GM19467 (cell line): ENCODE data around the gene HAUS3.
A peak's percentile ranks its signal among the peaks of the same experiment; 100 is the strongest.

ENCODE experiments used
- ATAC-seq: cut with Tn5 transposase; IDR thresholded peaks from one replicate; pipeline ENCODE4 v1.9.1; 2021; ENCODE audit warnings: mild to moderate bottlenecking, moderate library complexity; ENCODE audit not compliant: unreplicated experiment

Gene HAUS3, protein sequence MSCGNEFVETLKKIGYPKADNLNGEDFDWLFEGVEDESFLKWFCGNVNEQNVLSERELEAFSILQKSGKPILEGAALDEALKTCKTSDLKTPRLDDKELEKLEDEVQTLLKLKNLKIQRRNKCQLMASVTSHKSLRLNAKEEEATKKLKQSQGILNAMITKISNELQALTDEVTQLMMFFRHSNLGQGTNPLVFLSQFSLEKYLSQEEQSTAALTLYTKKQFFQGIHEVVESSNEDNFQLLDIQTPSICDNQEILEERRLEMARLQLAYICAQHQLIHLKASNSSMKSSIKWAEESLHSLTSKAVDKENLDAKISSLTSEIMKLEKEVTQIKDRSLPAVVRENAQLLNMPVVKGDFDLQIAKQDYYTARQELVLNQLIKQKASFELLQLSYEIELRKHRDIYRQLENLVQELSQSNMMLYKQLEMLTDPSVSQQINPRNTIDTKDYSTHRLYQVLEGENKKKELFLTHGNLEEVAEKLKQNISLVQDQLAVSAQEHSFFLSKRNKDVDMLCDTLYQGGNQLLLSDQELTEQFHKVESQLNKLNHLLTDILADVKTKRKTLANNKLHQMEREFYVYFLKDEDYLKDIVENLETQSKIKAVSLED

DNA sequence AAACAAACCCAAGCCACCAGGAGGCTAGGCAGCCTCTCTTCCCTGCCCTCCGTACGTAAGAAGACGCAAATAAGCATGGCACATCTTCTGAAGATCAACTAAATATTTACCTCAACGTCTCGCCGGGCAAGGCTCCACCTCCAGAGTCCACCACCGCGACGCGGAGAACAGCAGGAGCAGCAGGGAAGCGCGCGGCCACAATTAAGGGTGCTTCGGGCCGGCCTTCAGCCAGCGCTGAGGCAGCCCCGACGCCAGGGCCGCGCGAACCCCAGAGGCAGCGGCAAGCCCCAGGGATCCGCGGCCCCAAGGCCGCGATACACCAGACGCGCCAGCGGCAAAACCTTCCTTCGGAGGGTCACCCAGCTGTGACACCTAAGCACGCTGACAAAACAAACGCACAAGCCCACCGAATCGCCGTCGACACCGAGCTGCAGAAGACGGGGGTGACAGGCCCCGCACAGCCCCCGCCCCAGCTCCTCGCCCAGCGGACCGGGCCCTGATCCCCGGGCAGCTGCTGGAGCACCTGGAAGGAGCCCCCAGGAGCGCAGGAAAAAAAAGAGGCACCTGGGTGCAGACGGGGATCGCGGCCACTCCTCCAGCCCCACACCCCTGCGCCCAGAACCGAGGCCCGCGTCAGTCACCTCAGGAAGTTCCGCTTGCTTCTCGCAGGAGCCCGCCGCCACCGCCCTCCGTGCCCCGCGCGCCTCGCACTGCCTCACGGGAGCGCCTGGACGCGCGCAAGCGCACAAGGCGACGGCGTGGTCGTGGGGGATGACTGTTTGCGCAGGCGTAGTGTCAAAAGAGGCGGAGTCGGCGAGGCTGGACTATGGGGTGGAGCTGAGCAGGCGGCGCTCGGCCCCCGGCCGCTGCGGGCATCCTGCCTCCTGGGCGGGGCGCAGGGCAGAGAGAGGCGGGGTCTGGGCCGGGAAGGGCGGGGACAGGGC is at the start of gene HAUS3, which contains the start of gene POLN:
Gene HAUS3, minus strand, starts transcription at position 712 of the 944 bp plus-strand sequence. CDS start 1,175 bp downstream, outside the sequence.
Gene POLN, minus strand, starts transcription at position 712 of the 944 bp plus-strand sequence. CDS start 12,890 bp downstream, outside the sequence.
- peak; percentile 79 for ATAC-seq

- ATAC-seq, result no peak
Observed at GRCh38 chr4:2290974-2291704, 49.2 kb upstream of the HAUS3 start.

- ATAC-seq, result no peak
Observed at GRCh38 chr4:2290488-2290887, 48.6 kb upstream of the HAUS3 start.

- no peak for ATAC-seq
Observed at GRCh38 chr4:2289955-2290333, 48.0 kb upstream of the HAUS3 start.

- no peak for ATAC-seq
Observed at GRCh38 chr4:2289311-2289954, 47.5 kb upstream of the HAUS3 start.

DNA sequence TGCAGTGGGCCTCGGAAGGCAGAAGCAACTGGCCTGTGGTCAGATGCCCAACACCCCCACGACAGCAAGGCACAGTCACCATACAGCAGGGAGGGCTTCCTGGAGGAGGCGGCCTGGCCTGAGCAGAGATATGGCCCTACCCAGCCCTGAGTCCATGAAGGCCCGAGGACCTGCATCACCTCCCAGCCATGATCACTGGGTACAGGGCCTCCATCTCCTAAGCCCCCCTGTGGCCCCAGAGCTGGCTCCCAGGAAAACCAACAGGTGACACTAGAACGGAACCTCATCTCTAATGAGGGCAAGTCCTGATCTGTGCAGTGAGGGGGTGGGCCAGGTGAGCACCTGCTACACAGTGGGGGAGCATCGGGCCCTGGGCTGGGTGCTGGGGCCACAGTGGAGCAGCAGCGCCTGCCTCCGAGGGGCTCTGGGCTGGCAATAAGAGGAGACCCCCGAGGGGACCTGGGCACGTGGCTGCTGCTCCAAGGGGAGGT is 46.2 kb upstream of the HAUS3 start:
- no peak for ATAC-seq

GRCh38 chr4:2287594-2287915 is 45.6 kb upstream of the HAUS3 start:
- ATAC-seq, result no peak

GRCh38 chr4:2286904-2287593 is 45.1 kb upstream of the HAUS3 start:
- ATAC-seq, result no peak

DNA sequence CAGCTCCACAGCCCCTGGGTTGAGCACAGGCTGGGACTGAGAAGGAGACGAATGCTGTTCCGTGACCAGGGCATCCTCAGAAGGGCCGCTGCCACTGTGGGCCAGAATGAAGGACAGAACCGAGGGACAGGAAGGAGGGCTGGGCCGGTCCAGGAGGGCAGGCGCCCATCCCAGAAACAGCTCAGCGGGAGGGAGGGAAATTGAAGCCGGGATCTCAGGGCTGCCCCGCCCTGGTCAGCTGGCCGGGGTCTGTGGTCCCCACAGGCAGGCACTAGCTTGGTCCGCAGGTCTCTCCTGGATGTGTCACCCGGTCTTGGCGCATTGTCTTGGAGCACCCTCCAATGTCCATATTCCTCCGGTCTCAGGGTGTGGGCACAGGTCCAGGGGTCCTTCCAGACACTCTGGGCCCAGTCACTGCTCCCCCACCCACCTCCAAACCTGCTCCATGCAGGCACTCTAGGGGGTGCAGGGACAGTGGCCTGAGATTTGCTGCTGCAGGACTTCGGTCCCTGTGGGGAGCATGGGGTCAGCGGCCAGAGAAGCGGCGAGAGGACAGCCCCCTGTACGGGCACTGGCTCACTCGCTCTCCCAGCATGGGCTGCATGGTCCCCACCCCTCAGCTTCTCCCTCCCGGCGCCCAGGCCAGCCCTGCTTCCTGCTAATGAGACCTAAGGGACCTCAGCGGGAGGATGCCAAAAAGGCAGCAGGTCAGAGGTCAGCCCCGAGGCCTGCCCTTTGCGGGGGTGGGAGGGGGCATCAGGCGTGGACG is 43.9 kb upstream of the HAUS3 start:
- no peak for ATAC-seq

- no peak for ATAC-seq
Observed at GRCh38 chr4:2284934-2285612, 43.2 kb upstream of the HAUS3 start.

DNA sequence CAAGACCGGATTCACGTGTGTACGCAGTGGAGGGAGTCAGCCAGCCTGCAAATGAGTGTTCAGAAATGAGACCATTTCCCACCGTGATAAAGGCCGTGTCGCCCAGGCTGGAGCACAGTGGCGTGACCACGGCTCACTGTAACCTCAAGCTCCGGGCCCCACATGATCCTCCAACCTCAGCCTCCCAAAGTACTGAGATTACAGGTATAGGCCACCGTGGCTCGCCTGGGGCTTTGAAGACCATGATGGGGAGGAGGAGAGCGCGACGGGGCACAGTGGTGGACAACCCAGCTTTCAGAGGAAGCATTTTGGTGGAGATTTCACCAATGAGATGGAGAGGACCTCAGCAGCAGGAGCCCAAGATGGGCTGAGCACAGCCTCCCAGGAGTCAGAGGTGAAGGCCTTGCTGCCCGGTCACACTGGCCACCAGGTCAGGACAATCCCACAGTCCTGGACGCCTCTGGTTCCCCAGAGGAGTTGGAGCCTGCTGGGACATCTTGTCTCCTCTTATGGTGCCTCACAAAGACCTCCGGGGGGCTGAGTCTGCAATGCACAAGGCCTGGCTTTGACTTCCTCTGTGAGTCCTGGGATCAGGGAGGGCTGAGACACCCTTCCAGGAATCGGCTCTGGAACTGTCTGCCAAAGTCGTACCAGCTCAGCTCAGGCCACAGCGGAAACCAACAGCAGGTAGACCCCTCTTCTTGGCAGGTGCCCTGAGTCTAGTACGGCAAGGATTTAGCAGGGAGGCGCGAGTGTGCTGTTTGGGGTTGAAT is 42.4 kb upstream of the HAUS3 start:
- no peak for ATAC-seq

DNA sequence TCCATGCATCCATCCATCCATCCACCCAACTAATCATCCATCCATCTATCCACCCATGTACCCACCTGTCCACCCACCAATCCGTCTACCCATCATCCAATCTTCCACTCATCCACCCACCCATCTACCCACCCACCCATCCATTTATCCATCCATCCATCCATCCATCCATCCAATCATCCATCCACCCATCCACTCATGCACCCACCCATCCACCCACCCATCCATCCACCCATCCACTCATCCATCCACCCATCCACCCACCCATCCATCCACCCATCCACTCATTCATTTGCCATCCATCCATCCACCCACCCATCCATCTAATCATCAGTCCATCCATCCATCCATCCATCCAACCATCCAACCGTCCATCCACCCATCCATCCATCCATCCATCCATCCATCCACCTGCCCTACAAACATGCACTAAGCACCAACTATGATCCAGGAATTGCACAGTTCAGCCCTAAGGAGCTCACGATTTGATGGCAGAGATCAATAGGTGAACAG is 41.3 kb upstream of the HAUS3 start:
- ATAC-seq, result no peak

GRCh38 chr4:2281575-2282343 is 39.8 kb upstream of the HAUS3 start:
- ATAC-seq, result no peak

DNA sequence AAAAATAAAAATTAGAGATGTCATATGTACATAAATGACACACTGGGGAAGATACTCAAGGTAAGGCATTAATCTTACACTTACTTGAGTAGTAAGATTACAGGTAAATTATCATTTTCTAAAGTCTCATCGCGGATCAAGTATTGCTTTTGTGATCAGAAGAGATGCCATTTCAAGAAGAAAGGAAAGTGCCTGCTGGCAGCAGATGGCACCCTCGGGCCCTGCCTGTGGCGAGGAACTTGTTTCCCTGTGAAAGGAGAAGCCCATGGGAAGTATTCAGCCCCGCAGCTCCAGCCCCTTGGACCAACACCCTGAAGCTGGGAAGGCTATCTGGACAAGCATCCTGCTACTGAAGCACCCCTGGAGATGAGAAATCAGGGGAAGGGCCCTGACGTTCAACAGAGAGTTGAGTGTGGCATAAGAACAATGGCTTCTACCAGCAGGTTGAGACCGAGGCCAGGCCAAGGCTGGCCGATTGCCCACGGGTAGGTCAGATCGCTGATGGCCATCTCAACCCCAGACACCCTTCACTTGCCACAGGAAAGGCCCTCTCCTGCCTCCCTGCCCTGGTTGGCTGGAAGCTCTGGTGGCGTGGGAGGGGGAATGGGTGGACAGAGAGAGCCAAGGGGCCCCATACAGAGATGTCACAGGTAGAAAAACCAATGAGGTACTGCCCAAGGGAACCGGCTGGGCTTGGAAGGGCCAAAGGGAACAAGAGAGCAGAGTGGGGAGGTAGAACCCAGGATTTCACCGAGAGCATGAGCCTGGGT is 38.8 kb upstream of the HAUS3 start:
- no peak for ATAC-seq

GRCh38 chr4:2277956-2278355 is 36.0 kb upstream of the HAUS3 start:
- no peak for ATAC-seq
